Vagina (tissue), 2 donors: Measurements from ENCODE around the gene DOCK2. TPM values are rescaled to one million over a fixed set of nuclear protein-coding genes. Genes with fewer than 3 reads are reported as not detected.

Experiments
- DNase-seq, 2 donors: peaks; one replicate each; pipeline ENCODE4 v3.0.0-alpha.2; 2017; ENCODE audit errors: extremely low spot score in 2 of 2
- H3K27ac ChIP-seq: fragments of 200-600 bp; sonication (generic); one replicate; pipeline ENCODE4 v1.5.1; 2019
- H3K27me3 ChIP-seq: fragments of 200-600 bp; sonication (generic); one replicate; pipeline ENCODE4 v1.5.1; 2019
- H3K36me3 ChIP-seq, 2 donors: fragments of 200-600 bp; sonication (generic); one replicate each; pipeline ENCODE4 v1.5.1; 2017 to 2019
- H3K4me1 ChIP-seq: fragments of 200-600 bp; sonication (generic); one replicate; pipeline ENCODE4 v1.5.1; 2019
- H3K4me3 ChIP-seq, 2 donors: fragments of 200-600 bp; sonication (generic); 1 replicate in 1 of 2; 2 replicates in 1 of 2; pipeline ENCODE4 v1.5.1; 2016 to 2019
- H3K9me3 ChIP-seq: fragments of 200-600 bp; sonication (generic); one replicate; pipeline ENCODE4 v1.5.1; 2019
- POLR2A ChIP-seq, 2 donors: fragments of 450-650 bp; IDR thresholded peaks; one replicate each; pipeline ENCODE4 v1.6.1; 2017; ENCODE audit warnings: antibody characterized with exemption in 2 of 2, mild to moderate bottlenecking in 2 of 2, moderate library complexity in 2 of 2
- POLR2AphosphoS5 ChIP-seq, 2 donors: sonication (generic); formaldehyde crosslinking; IDR thresholded peaks; one replicate each; pipeline ENCODE4 v1.9.0; 2017; ENCODE audit warnings: antibody characterized with exemption in 2 of 2, mild to moderate bottlenecking in 2 of 2, low read depth in 1 of 2; ENCODE audit not compliant: insufficient read depth in 1 of 2
- intact Hi-C: fragments of 100-400 bp; cut with DNase I; formaldehyde crosslinking; loops from one replicate; pipeline ENCODE4 v1.15.1; 2023
- total RNA-seq: library from RNA; depleted of rRNA; stranded (reverse); fragments of >200 nt; gene quantifications from one replicate; pipeline ENCODE4 v1.2.3, GENCODE V29; 2016
- TF ChIP-seq, protein P1 (sequence below), 3 experiments: fragments of 450-650 bp in 2 of 3; fragments of 200-600 bp in 1 of 3; sonication (generic) in 1 of 3; IDR thresholded peaks; one replicate each; pipeline ENCODE4 v1.5.1; 2017 to 2019; ENCODE audit warnings: antibody characterized with exemption in 3 of 3, mild to moderate bottlenecking in 2 of 3, moderate library complexity in 2 of 3

The DOCK2 gene
- total RNA-seq, 1 donor from 2014 or later: 18.2 TPM

DNA sequence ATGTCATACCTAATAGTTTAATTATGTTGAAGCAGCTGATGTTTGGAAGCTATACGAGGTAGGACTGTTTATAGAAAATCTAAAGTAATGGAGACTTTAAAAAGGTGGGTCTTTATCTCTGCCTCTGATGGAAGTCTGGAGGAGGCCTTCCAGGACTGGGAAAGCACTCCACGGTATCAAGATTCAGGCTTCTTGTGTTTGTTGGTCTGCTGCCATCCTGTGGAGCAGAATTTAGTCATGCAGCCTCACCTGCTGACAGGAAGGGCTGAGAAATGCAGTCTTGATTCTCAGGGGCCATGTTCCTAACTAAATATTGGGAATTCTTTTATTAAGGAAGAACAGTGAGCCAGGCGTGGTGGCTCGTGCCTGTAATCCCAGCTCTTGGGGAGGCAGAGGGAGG is 37.6 kb upstream of the DOCK2 start:
- Histone ChIP-seq H3K27ac (no peak overlapping the region), H3K36me3 (peaks cover 0 to 19% of the 10 kb centered on the region in 2 donors), H3K9me3 (no peaks in the 10 kb centered on the region), H3K27me3 (no peaks in the 10 kb centered on the region), H3K4me3 (no peak overlapping the region), H3K4me1 (no peaks in the 10 kb centered on the region)
- TF ChIP-seq POLR2A (IDR thresholded peaks at IDR 0.05) (no peak), POLR2AphosphoS5 (IDR thresholded peaks at IDR 0.05; ENCODE audit: insufficient read depth in 1 of 2, low read depth in 1 of 2) (no peak)
- TF ChIP-seq, protein P1, sequence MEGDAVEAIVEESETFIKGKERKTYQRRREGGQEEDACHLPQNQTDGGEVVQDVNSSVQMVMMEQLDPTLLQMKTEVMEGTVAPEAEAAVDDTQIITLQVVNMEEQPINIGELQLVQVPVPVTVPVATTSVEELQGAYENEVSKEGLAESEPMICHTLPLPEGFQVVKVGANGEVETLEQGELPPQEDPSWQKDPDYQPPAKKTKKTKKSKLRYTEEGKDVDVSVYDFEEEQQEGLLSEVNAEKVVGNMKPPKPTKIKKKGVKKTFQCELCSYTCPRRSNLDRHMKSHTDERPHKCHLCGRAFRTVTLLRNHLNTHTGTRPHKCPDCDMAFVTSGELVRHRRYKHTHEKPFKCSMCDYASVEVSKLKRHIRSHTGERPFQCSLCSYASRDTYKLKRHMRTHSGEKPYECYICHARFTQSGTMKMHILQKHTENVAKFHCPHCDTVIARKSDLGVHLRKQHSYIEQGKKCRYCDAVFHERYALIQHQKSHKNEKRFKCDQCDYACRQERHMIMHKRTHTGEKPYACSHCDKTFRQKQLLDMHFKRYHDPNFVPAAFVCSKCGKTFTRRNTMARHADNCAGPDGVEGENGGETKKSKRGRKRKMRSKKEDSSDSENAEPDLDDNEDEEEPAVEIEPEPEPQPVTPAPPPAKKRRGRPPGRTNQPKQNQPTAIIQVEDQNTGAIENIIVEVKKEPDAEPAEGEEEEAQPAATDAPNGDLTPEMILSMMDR (IDR thresholded peaks at IDR 0.05): no peak
- no peak for DNase-seq
- intact Hi-C loops: no loop called here

DNA sequence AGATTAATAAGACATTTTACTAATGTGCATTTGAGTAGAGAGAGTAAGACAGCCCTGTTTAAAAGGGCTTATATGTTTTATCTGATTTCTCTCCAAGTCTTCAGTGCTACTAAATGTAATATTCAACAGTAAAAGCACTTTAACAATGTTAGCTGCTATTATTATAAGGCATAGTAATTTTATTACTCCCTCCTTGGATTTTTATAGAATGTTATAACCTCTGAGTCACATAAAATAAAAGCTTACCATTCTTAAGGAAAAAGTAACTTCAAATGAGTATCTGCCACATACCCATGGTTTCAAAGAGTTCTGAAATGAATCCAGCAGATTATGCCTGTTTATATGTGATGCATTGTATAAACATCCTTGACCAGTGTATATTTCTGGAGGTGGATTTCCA is 34.5 kb upstream of the DOCK2 start:
- no peak for DNase-seq
- no peaks in the 10 kb centered on the region for H3K27me3 ChIP-seq
- no peaks in the 10 kb centered on the region for H3K36me3 ChIP-seq
- H3K9me3 ChIP-seq: no peaks in the 10 kb centered on the region
- intact Hi-C loops: no loop called here
- H3K4me3 ChIP-seq: no peak overlapping the region
- no peak overlapping the region for H3K27ac ChIP-seq
- TF ChIP-seq, protein P1 (IDR thresholded peaks at IDR 0.05): no peak
- TF ChIP-seq POLR2AphosphoS5 (IDR thresholded peaks at IDR 0.05; ENCODE audit: insufficient read depth in 1 of 2, low read depth in 1 of 2): no peak
- no peak for TF ChIP-seq POLR2A (IDR thresholded peaks at IDR 0.05)
- no peaks in the 10 kb centered on the region for H3K4me1 ChIP-seq

DNA sequence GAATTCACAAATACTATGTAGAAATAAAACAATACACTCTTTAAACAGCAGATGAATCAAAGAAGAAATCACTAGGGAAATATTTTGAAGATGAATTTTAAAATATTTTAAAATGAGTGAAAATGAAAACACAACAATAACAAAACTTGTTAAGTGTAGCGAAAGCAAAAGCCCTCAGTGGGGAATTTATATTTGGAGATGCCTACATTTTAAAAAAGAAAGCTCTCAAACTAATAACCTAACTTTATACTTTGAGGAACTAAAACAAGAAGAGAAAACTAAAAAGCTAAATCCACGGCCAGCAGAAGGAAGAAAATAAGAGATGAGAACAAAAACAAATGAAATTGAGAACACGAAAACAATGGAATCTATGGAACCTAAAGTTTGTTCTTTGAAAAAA is 30.8 kb upstream of the DOCK2 start:
- Histone ChIP-seq H3K4me1 (no peaks in the 10 kb centered on the region), H3K4me3 (no peak overlapping the region), H3K27me3 (no peaks in the 10 kb centered on the region), H3K27ac (no peak overlapping the region), H3K36me3 (no peaks in the 10 kb centered on the region), H3K9me3 (no peaks in the 10 kb centered on the region)
- no peak for TF ChIP-seq POLR2A (IDR thresholded peaks at IDR 0.05)
- TF ChIP-seq POLR2AphosphoS5 (IDR thresholded peaks at IDR 0.05; ENCODE audit: insufficient read depth in 1 of 2, low read depth in 1 of 2): no peak
- TF ChIP-seq, protein P1 (IDR thresholded peaks at IDR 0.05): no peak
- DNase-seq: no peak
- intact Hi-C loops: no loop called here

DNA sequence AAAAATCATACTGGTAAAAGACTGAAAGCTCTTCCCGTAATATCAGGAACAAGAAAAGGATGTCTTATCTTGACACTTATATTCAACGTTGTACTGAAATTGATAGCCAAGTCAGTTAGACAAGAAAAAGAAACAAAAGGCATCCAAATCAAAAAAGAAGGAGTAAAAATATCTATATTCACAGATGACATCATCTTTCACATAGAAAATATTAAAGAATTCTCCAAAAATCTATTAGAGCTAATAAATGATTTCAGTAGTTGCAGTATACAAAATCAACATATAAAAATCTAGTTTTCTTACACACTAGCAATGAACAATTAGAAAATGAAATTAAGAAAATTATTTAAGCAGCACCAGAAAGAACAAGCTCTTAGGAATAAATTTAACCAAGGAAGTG is 29.2 kb upstream of the DOCK2 start:
- no peak for TF ChIP-seq POLR2AphosphoS5 (IDR thresholded peaks at IDR 0.05; ENCODE audit: insufficient read depth in 1 of 2, low read depth in 1 of 2)
- no peak for TF ChIP-seq POLR2A (IDR thresholded peaks at IDR 0.05)
- TF ChIP-seq, protein P1 (IDR thresholded peaks at IDR 0.05): no peak
- H3K27me3 ChIP-seq: no peaks in the 10 kb centered on the region
- no peak overlapping the region for H3K4me3 ChIP-seq
- no peaks in the 10 kb centered on the region for H3K4me1 ChIP-seq
- no peak for DNase-seq
- H3K27ac ChIP-seq: no peak overlapping the region
- H3K9me3 ChIP-seq: no peaks in the 10 kb centered on the region
- no peaks in the 10 kb centered on the region for H3K36me3 ChIP-seq
- intact Hi-C loops: no loop called here

DNA sequence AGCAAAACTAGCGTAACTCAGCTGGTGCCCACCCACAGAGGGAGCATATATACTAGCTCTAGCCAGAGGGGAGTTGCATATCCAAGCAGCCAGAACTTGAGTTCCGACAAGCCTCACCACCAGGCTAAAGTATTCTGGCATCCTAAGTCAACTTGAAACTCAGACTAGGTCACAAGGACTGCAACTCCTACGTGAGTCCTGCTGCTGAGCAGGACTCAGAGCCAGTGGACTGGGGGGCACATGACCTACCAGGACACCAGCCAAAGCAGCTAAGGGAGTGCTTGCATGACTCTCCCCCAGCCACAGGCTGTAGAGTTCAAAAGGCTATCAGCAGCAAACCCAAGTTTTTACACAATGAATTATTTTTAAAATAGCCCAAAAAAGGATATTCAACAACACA is 27.4 kb upstream of the DOCK2 start:
- no peak overlapping the region for H3K27ac ChIP-seq
- intact Hi-C loops: no loop called here

More for the DNA sequence above, 27.4 kb upstream of the DOCK2 start:
- TF ChIP-seq POLR2AphosphoS5 (IDR thresholded peaks at IDR 0.05; ENCODE audit: insufficient read depth in 1 of 2, low read depth in 1 of 2) (no peak), POLR2A (IDR thresholded peaks at IDR 0.05) (no peak)
- TF ChIP-seq, protein P1 (IDR thresholded peaks at IDR 0.05): no peak
- Histone ChIP-seq H3K27me3 (no peaks in the 10 kb centered on the region), H3K9me3 (no peaks in the 10 kb centered on the region), H3K36me3 (no peaks in the 10 kb centered on the region), H3K4me1 (no peaks in the 10 kb centered on the region), H3K4me3 (no peak overlapping the region)
- DNase-seq: no peak
